Measurements from ENCODE around the gene ATXN7L1. TPM values are rescaled to one million over a fixed set of nuclear protein-coding genes. Genes with fewer than 3 reads are reported as not detected.

ATXN7L1 gene
- total and polyA plus RNA-seq, 8 donors: 2.3 to 9.3 (median 5.0) TPM

DNA sequence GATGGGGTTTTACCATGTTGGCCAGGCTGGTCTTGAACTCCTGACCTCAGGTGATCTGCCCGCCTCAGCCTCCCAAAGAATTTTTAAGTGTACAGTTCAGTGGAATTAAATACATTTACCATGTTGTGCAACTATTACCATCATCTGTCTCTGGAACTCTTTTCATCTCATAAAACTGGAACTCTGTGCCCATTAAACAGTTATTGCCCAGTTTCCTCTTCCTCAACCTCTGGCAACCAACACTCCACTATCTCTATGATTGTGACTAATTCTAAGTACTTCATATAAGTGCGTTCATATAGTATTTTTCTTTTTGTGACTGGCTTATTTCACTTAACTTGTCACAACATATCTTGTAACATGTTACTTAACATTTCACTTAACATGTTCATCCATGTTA is 41.3 kb upstream of the ATXN7L1 start:
- Histone ChIP-seq H3K4me3 (no peak overlapping the region), H3K9me3 (no peaks in the 10 kb centered on the region), H3K27ac (no peak overlapping the region), H3K4me1 (no peaks in the 10 kb centered on the region), H3K36me3 (no peaks in the 10 kb centered on the region), H3K27me3 (no peaks in the 10 kb centered on the region)
- DNase-seq (no peak), ATAC-seq (no peak), FAIRE-seq (peak; percentile 9)
- 94 to 96% methylated on average over 2 of the region's 2 CpGs for WGBS, 2 donors
- intact Hi-C loops (cut with DNase I): no loop called here
- TF ChIP-seq CTCF (IDR thresholded peaks at IDR 0.05): no peak

GRCh38 chr7:105916603-105917002 is 40.2 kb upstream of the ATXN7L1 start:
- no peaks in the 10 kb centered on the region for H3K36me3 ChIP-seq
- TF ChIP-seq CTCF (IDR thresholded peaks at IDR 0.05): no peak
- intact Hi-C loops (cut with DNase I): no loop called here
- H3K27ac ChIP-seq: no peak overlapping the region
- no peak for DNase-seq
- no peak overlapping the region for H3K4me3 ChIP-seq
- FAIRE-seq: no peak
- 92 to 96% methylated on average over 1 of the region's 1 CpG for WGBS, 2 donors
- ATAC-seq: no peak
- no peaks in the 10 kb centered on the region for H3K9me3 ChIP-seq
- H3K27me3 ChIP-seq: no peaks in the 10 kb centered on the region
- no peaks in the 10 kb centered on the region for H3K4me1 ChIP-seq

- WGBS, 2 donors: 69 to 93% methylated on average over 3 of the region's 3 CpGs
- FAIRE-seq (no peak), DNase-seq (no peak), ATAC-seq (no peak)
- Histone ChIP-seq H3K4me1 (no peaks in the 10 kb centered on the region), H3K27me3 (no peaks in the 10 kb centered on the region), H3K4me3 (no peak overlapping the region), H3K27ac (no peak overlapping the region), H3K9me3 (no peaks in the 10 kb centered on the region), H3K36me3 (no peaks in the 10 kb centered on the region)
- intact Hi-C loops (cut with DNase I): no loop called here
- TF ChIP-seq CTCF (IDR thresholded peaks at IDR 0.05): no peak
Observed at GRCh38 chr7:105913947-105914346, 37.5 kb upstream of the ATXN7L1 start.

- DNase-seq (no peak), ATAC-seq (no peak), FAIRE-seq (no peak)
- intact Hi-C loops (cut with DNase I): no loop called here
- H3K36me3 ChIP-seq: no peaks in the 10 kb centered on the region
- H3K27ac ChIP-seq: no peak overlapping the region
- H3K4me3 ChIP-seq: no peak overlapping the region
- no peaks in the 10 kb centered on the region for H3K4me1 ChIP-seq
- H3K27me3 ChIP-seq: no peaks in the 10 kb centered on the region
- H3K9me3 ChIP-seq: no peaks in the 10 kb centered on the region
- whole genome bisulfite sequencing, 2 donors: 93 to 94% methylated on average over 4 of the region's 4 CpGs
- no peak for TF ChIP-seq CTCF (IDR thresholded peaks at IDR 0.05)
Observed at GRCh38 chr7:105911961-105912575, 35.7 kb upstream of the ATXN7L1 start.

DNA sequence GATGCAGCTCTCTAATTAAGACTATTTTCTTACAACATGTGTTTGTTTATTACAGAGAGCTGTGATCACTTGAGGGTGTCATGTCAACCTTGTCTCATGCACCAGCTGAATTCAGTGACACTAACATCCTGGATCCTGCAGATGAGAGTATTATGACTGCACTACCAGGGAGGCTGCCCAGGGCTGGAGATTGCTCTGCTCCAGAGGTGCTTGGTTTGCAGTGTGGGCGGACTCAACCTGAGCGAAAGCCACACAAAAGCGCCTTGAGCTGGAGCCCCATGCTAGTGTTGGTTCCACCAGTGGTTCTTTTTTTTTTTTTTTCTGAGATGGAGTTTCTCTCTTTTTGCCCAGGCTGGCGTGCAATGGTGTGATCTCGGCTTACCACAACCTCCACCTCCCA is 33.8 kb upstream of the ATXN7L1 start:
- 98 to 99% methylated on average over 5 of the region's 5 CpGs for WGBS, 2 donors
- no peaks in the 10 kb centered on the region for H3K27me3 ChIP-seq
- DNase-seq (no peak), FAIRE-seq (no peak), ATAC-seq (no peak)
- H3K36me3 ChIP-seq: no peaks in the 10 kb centered on the region
- no peaks in the 10 kb centered on the region for H3K9me3 ChIP-seq
- no peak for TF ChIP-seq CTCF (IDR thresholded peaks at IDR 0.05)
- intact Hi-C loops (cut with DNase I): no loop called here
- H3K27ac ChIP-seq: no peak overlapping the region
- no peak overlapping the region for H3K4me3 ChIP-seq
- H3K4me1 ChIP-seq: no peaks in the 10 kb centered on the region
